HEK293T (cell line): ENCODE results near the gene SKP1.

Source experiments
- FOXA1 ChIP-seq: fragments of 450-650 bp; IDR thresholded peaks from 2 replicates; pipeline ENCODE4 v1.6.1; 2016; ENCODE audit warnings: mild to moderate bottlenecking
- FOXK2 ChIP-seq: fragments of 450-650 bp; IDR thresholded peaks from 2 replicates; pipeline ENCODE4 v1.6.1; 2016; ENCODE audit warnings: mild to moderate bottlenecking
- FOXM1 ChIP-seq: fragments of 450-650 bp; IDR thresholded peaks from 2 replicates; pipeline ENCODE4 v1.6.1; 2017; ENCODE audit warnings: mild to moderate bottlenecking, borderline replicate concordance
- HDGF ChIP-seq: fragments of 450-650 bp; IDR thresholded peaks from 2 replicates; pipeline ENCODE4 v1.6.1; 2017; ENCODE audit warnings: antibody characterized with exemption, borderline replicate concordance
- SP1 ChIP-seq: fragments of 450-650 bp; IDR thresholded peaks from 2 replicates; pipeline ENCODE4 v1.6.1; 2017
- SUZ12 ChIP-seq: fragments of 450-650 bp; IDR thresholded peaks from 2 replicates; pipeline ENCODE4 v1.6.1; 2016; ENCODE audit warnings: mild to moderate bottlenecking
- ZNF384 ChIP-seq: fragments of 450-650 bp; IDR thresholded peaks from 2 replicates; pipeline ENCODE4 v1.6.1; 2016

- no peak for TF ChIP-seq HDGF
- TF ChIP-seq SP1, result no peak
- TF ChIP-seq SUZ12, result no peak
- TF ChIP-seq ZNF384, result no peak
- TF ChIP-seq FOXM1, result no peak
- TF ChIP-seq FOXA1, result no peak
- no peak for TF ChIP-seq FOXK2
Measured at GRCh38 chr5:134215757-134216156, 39.0 kb upstream of the SKP1 start.
